EL (cell line): ENCODE results near the gene TMEM139.
"Not testable (repeated sequence)": the region's sequence is repeated elsewhere in the genome, so short reads cannot be mapped to it uniquely, and the experiment has no call there.

ENCODE experiments used
- DNase-seq: peaks from one replicate; pipeline ENCODE4 v3.0.0-alpha.2; 2016

Gene TMEM139

GRCh38 chr7:143259765-143260164, 25.0 kb upstream of the TMEM139 start:
- DNase-seq, result no peak

GRCh38 chr7:143261901-143262300, 22.9 kb upstream of the TMEM139 start:
- no peak for DNase-seq

- DNase-seq, result peak; percentile 69
Observed at GRCh38 chr7:143263266-143264195, 21.2 kb upstream of the TMEM139 start, which contains the start of gene GSTK1. Gene GSTK1, plus strand, starts transcription at chr7:143263441. Its CDS starts 73 bp downstream, at chr7:143263514.

DNA sequence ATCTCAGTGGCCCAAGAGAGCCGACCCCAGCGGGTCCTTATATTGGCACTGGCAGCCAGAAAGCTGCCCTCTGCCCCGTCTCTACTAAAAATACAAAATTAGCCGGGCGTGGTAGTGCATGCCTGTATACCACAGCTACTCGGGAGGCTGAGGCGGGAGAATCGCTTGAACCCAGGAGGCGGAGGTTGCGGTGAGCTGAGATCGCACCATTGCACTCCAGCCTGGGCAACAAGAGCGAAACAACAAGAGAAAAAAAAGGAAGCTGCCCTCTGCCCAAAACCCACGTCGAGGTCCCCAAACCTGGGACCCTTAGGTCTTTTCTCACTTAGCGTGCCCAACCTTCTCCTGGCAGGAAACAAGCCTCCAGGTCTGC, 20.6 kb upstream of the TMEM139 start:
- DNase-seq, result not testable (repeated sequence)

GRCh38 chr7:143265017-143265693, 19.6 kb upstream of the TMEM139 start:
- no peak for DNase-seq

GRCh38 chr7:143269251-143269650, 15.5 kb upstream of the TMEM139 start:
- no peak for DNase-seq

DNA sequence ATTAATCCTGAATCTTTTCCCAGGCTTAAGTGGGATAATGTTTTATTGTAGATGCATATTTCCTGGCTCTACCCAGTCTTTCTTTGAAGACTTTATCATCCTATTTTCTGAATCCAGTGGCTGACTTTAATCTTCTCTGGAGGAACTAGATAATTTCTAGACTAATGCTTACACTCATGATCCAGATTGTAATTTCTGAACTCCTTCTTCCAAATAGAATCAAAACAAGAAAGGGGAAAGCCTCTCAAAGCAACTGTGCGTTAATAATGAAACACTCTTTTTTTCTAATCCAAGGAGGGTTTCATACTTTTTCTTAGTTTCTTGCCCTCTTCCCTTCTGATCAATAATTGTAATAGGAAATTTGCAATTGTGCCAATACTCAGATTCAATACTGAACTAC, 13.5 kb upstream of the TMEM139 start:
- DNase-seq, result no peak

DNA sequence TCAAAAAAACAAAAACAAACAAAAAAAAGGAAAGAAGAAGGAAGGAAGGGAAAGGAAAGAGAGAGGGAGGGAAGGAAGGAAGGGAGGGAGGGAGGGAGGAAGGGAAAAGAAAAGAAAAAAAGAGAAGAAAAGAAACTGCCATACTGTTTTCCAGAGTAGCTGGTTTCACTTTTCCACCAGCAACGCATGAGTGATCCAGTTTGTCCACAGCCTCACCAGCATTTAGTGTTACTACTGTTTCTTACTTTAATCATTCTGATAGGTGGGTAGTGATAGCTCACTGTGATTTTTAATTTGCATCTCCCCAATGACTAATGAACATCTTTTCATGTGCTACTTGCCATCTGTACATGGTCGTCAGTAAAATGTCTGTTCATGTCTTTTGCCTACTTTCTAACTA, 11.9 kb upstream of the TMEM139 start:
- DNase-seq, result no peak

- no peak for DNase-seq
Observed at GRCh38 chr7:143279186-143280098, 5.3 kb upstream of the TMEM139 start.

DNA sequence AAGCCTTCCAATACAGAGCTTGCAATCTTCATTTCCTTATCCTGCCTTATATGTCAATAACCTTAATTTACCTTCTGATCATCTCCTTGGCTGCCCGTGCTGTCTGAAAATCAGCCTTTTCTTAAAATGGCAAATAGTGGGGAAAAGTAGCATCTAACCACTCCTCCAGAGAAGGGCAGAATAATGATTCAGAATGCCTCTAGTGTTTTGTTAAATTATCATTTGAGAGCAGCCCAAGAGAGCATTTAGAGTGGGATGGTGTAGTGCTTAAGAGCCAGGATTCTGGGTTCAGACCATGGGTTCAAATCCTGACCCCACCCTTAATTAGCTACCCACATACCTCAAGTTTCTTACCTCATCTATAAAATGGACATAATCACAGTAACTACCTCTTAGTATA, 4.6 kb upstream of the TMEM139 start:
- no peak for DNase-seq

- no peak for DNase-seq
Observed at GRCh38 chr7:143280566-143280965, 4.2 kb upstream of the TMEM139 start.

GRCh38 chr7:143281529-143281928, 3.2 kb upstream of the TMEM139 start:
- no peak for DNase-seq

- DNase-seq, result no peak
Observed at GRCh38 chr7:143282124-143282523, 2.6 kb upstream of the TMEM139 start.

- no peak for DNase-seq
Observed at GRCh38 chr7:143283381-143283780, 1.4 kb upstream of the TMEM139 start.

GRCh38 chr7:143285470-143285778, 666 bp downstream of the TMEM139 start:
- no peak for DNase-seq

DNA sequence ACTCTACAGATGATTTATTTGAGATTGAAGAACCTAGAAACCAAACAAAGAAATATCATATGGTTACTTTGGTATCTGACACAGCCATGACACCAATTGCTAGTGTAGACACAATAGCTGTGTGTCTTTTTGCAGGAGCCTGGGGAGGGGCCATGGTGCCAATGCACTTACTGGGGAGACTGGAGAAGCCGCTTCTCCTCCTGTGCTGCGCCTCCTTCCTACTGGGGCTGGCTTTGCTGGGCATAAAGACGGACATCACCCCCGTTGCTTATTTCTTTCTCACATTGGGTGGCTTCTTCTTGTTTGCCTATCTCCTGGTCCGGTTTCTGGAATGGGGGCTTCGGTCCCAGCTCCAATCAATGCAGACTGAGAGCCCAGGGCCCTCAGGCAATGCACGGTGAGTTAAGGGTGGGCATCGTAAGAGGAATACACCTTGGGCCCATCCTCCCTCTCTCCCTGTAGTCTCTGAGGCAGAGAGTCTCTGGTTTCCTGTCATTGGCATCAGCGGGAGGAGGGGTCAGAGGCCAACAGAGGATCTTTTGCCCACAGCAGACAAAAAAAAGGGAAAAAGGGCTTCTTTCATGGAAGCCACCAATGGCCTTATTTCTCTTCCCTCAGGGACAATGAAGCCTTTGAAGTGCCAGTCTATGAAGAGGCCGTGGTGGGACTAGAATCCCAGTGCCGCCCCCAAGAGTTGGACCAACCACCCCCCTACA, 1.2 kb downstream of the TMEM139 start:
- no peak for DNase-seq

- DNase-seq, result no peak
Observed at GRCh38 chr7:143286522-143286890, 1.7 kb downstream of the TMEM139 start.

- DNase-seq, result no peak
Observed at GRCh38 chr7:143287339-143287934, 2.7 kb downstream of the TMEM139 start.

DNA sequence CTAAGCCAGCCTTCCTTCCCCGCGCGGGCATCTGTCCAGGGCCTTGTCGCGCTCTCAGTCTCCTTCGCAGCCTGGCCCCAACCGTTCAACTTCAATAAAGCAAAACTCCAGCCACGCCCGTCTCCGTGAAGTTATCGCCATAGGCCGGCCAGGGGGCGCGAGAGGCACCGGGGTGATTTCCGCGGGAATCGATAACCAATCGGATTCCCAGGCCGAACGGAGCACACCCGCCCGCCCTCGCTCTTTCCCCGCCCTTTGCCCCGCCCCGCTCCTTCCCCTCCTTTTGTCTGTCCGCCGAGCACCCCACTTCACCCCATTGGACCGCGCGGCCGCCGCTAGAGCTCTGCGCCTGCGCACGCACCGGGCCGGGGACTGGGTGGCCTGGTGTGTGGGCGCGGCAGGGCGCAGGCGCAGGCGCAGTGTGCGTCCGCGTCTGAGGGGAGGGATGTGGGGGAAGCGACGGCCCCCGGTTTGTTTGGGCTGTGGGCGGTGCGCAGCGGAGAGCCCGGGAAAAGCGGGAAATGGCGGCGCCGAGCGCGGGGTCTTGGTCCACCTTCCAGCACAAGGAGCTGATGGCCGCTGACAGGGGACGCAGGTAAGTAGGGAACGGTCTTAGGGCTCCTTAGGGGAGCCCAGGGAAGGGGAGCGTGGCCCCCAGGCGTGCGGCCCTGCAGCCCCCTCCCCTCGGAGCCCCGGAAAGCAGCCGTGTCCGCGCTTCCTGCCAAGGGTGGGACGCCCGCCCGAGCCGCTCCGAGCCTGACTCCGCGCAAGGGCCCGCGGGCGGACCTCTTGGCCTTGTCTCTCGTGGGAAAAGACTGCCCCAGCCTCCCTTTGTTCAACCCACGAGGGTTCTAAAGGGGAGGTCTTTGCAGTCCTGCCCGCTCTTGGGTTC, 3.4 kb downstream of the TMEM139 start, which contains the start of gene CASP2:
CASP2 (plus strand) TSS at position 417 of the 892 bp plus-strand sequence; CDS start at position 522, 105 bp downstream.
- peak; percentile 96 for DNase-seq

DNA sequence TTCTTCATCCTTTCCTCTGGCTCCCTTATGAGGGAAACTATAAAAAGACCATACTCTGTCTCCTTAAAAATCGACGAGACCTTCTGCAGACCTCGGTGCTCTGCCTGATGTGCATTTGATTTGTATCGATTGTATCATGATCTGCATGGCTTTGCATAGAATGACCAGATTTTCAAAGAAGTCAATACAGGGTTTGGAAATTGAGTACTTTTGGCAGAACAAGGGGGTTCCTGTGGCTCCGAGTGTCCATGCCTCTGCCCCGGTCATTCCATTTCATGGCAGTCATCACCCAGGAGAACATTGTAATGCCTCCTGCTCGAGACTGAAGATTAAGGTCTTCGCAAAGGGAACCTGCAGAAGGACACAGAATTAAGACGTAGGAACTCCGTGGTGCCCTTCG, 4.1 kb downstream of the TMEM139 start:
- DNase-seq, result peak; percentile 31

GRCh38 chr7:143289421-143289820, 4.7 kb downstream of the TMEM139 start:
- peak; percentile 13 for DNase-seq
